ENCODE data around the gene ZNF600. TPM values are rescaled to one million over a fixed set of nuclear protein-coding genes. Genes with fewer than 3 reads are reported as not detected.
A peak's percentile ranks its signal among the peaks of the same experiment; 100 is the strongest.
"Not testable (repeated sequence)": the region's sequence is repeated elsewhere in the genome, so short reads cannot be mapped to it uniquely, and the experiment has no call there.

Gene ZNF600
- total RNA-seq, 2 experiments from 2014 or later: 11.1 to 13.4 TPM

DNA sequence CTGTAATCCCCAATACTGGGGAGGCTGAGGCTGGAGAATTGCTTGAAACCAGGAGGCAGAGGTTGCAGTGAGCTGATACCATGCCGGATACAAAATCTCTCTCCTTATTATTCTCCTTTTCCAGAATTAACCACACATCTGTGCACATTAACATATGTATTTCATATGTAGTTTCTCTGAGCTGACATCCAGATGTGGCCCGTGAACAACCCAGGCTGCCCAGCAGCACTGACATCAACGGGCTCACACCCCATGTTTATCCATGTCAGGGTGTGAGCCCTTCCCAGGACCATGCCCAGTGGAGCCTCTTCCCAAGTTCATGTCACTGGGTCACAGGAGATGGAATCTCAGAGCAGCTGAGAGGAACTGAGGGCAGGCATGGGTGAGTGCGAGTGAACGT is 71.3 kb downstream of the ZNF600 start:
- CTCF ChIA-PET; DNase-seq; intact Hi-C loops (cut with micrococcal nuclease); H3K27me3 Mint-ChIP-seq; POLR2A ChIA-PET; H3K4me3 Mint-ChIP-seq: not testable (repeated sequence)
- peaks cover 65% of the 10 kb centered on the region for H3K36me3 Mint-ChIP-seq
- H3K4me1 Mint-ChIP-seq (ENCODE audit: low read depth): peaks cover 28% of the 10 kb centered on the region
- peaks cover 14% of the 10 kb centered on the region for H3K9me3 Mint-ChIP-seq
- peak overlapping the region; percentile 72 for H3K27ac Mint-ChIP-seq

Other genes starting within 250 kb of the ZNF600 start
- gene ZNF701, start 216.5 kb downstream of the ZNF600 start, total RNA-seq: 10 to 100 TPM; 19.9 to 22.7 TPM
- gene ZNF83, start 148.4 kb downstream of the ZNF600 start, total RNA-seq: 10 to 100 TPM; 28.7 to 31.2 TPM
- 10 to 100 TPM; 17.9 to 20.3 TPM for gene ZNF611, start 51.7 kb downstream of the ZNF600 start, total RNA-seq
- 10 to 100 TPM; 12.0 to 13.2 TPM for gene ZNF28, start 34.8 kb upstream of the ZNF600 start, total RNA-seq
- 10 to 100 TPM in 1 of 2 experiments, 1 to 10 TPM in 1; 8.5 to 10.3 TPM for gene ZNF468, start 70.8 kb upstream of the ZNF600 start, total RNA-seq
- gene ZNF320, start 110.8 kb upstream of the ZNF600 start, total RNA-seq: 1 to 10 TPM; 5.4 to 7.0 TPM
- 1 to 10 TPM; 5.0 to 6.3 TPM for gene ZNF888, start 136.6 kb upstream of the ZNF600 start, total RNA-seq
- gene ZNF816, start 176.1 kb upstream of the ZNF600 start, total RNA-seq: 10 to 100 TPM; 11.0 to 11.4 TPM
- not detected for gene ERVV-1, start 227.1 kb upstream of the ZNF600 start, total RNA-seq